PC-9 (cell line): Measurements from ENCODE around the gene HTRA2. TPM values are rescaled to one million over a fixed set of nuclear protein-coding genes. Genes with fewer than 3 reads are reported as not detected.

ENCODE experiments used
- BruUV-seq: library from RNA; stranded (reverse); fragments of 400-500 nt; replicated peaks from 2 replicates; lab custom pipeline; 2021; lab: Mats Ljungman, UMichigan
- CTCF ChIA-PET: fragments of 300-600 bp; sonication (Branson Sonifier 250); formaldehyde crosslinking; loops from one replicate; lab custom pipeline; 2022; ENCODE audit warnings: antibody characterized with exemption; lab: Charles Lee
- POLR2A ChIA-PET: fragments of 300-600 bp; sonication (Branson Sonifier 250); formaldehyde crosslinking; loops from one replicate; lab custom pipeline; 2022; ENCODE audit warnings: antibody characterized with exemption; ENCODE audit not compliant: unreplicated experiment; lab: Charles Lee
- DNase-seq, 2 experiments: peaks; one replicate each; pipeline versions ENCODE4 v3.0.0 to v3.0.0-alpha.2; 2015 to 2022; ENCODE audit warnings: mixed read lengths in 1 of 2
- H2AFZ ChIP-seq: fragments of 200-600 bp; sonication (generic); 2 replicates; pipeline ENCODE4 v1.8.1; 2017; ENCODE audit warnings: antibody characterized with exemption
- H3F3A ChIP-seq: fragments of 200-600 bp; sonication (generic); 2 replicates; pipeline ENCODE4 v1.8.1; 2017; ENCODE audit warnings: antibody characterized with exemption, mild to moderate bottlenecking, low read depth; ENCODE audit not compliant: insufficient read depth
- H3K27ac ChIP-seq: fragments of 200-600 bp; sonication (generic); 2 replicates; pipeline ENCODE4 v1.6.1; 2016; ENCODE audit warnings: mixed run types
- H3K27me3 ChIP-seq: fragments of 200-600 bp; sonication (generic); 2 replicates; pipeline ENCODE4 v1.6.1; 2016; ENCODE audit warnings: low read depth, mixed run types; ENCODE audit not compliant: insufficient read depth
- H3K36me3 ChIP-seq: fragments of 200-600 bp; sonication (generic); 2 replicates; pipeline ENCODE4 v1.6.1; 2016; ENCODE audit warnings: low read depth, mixed run types
- H3K4me1 ChIP-seq: fragments of 200-600 bp; sonication (generic); replicated peaks from 2 replicates; pipeline ENCODE4 v1.6.1; 2016; ENCODE audit warnings: mixed run types; ENCODE audit not compliant: insufficient read depth
- H3K4me2 ChIP-seq: fragments of 200-600 bp; sonication (generic); 2 replicates; pipeline ENCODE4 v1.6.1; 2017; ENCODE audit warnings: mixed run types
- H3K4me3 ChIP-seq: fragments of 200-600 bp; sonication (generic); 2 replicates; pipeline ENCODE4 v1.6.1; 2016; ENCODE audit warnings: mixed run types
- H3K79me2 ChIP-seq: fragments of 200-600 bp; sonication (generic); 2 replicates; pipeline ENCODE4 v1.6.1; 2017; ENCODE audit warnings: low read depth, mixed run types
- H3K9me2 ChIP-seq: fragments of 200-600 bp; sonication (generic); 2 replicates; pipeline ENCODE4 v1.8.1; 2017; ENCODE audit warnings: mild to moderate bottlenecking; ENCODE audit not compliant: insufficient read depth
- H3K9me3 ChIP-seq: fragments of 200-600 bp; sonication (generic); 2 replicates; pipeline ENCODE4 v1.8.1; 2016; ENCODE audit warnings: low read depth; ENCODE audit not compliant: insufficient read depth
- H4K20me1 ChIP-seq: fragments of 200-600 bp; sonication (generic); 2 replicates; pipeline ENCODE4 v1.8.1; 2017; ENCODE audit not compliant: insufficient read depth
- CTCF ChIP-seq: fragments of 200-600 bp; sonication (generic); conservative IDR thresholded peaks from 2 replicates; pipeline ENCODE4 v1.6.1; 2017; ENCODE audit warnings: mixed run types, antibody characterized with exemption, mild to moderate bottlenecking, moderate library complexity
- EZH2 ChIP-seq: fragments of 200-600 bp; sonication (generic); IDR thresholded peaks from 2 replicates; pipeline ENCODE4 v1.8.0; 2017; ENCODE audit warnings: antibody characterized with exemption, low read depth
- intact Hi-C: fragments of 100-400 bp; cut with micrococcal nuclease; formaldehyde crosslinking; loops from one replicate; pipeline ENCODE4 v1.10.0; 2022; ENCODE audit not compliant: unreplicated experiment
- total RNA-seq: library from RNA; stranded (reverse); gene quantifications from 2 replicates; pipeline ENCODE4 v1.2.3, GENCODE V29; 2021

Gene HTRA2
- total RNA-seq, 1 experiment from 2014 or later, result 23.5 TPM

- intact Hi-C loops, result no loop called here
- no peak overlapping the region for H3K27ac ChIP-seq
- no TSS peak for BruUV-seq
- H3K4me1 ChIP-seq, result no peaks in the 10 kb centered on the region
- no peaks in the 10 kb centered on the region for H3K79me2 ChIP-seq
- no peaks in the 10 kb centered on the region for H3K9me3 ChIP-seq
- no peak for TF ChIP-seq EZH2
- no peak for TF ChIP-seq CTCF
- ChIA-PET CTCF (no interaction called here), POLR2A (no interaction called here)
- no peak overlapping the region for H3K4me2 ChIP-seq
- no peak overlapping the region for H3K4me3 ChIP-seq
- no peak overlapping the region for H2AFZ ChIP-seq
- DNase-seq, result no peak
- H4K20me1 ChIP-seq, result no peaks in the 10 kb centered on the region
- no peaks in the 10 kb centered on the region for H3K36me3 ChIP-seq
- no peaks in the 10 kb centered on the region for H3K9me2 ChIP-seq
- no peaks in the 10 kb centered on the region for H3F3A ChIP-seq
- H3K27me3 ChIP-seq, result no peaks in the 10 kb centered on the region
Observed at GRCh38 chr2:74516650-74517049, 13.1 kb upstream of the HTRA2 start.

- no peaks in the 10 kb centered on the region; the same call in 1 of the 2 replicates for H3F3A ChIP-seq
- no peaks in the 10 kb centered on the region for H3K9me3 ChIP-seq
- no TSS peak for BruUV-seq
- no peaks in the 10 kb centered on the region for H3K27me3 ChIP-seq
- H3K4me3 ChIP-seq, result no peak overlapping the region
- peaks cover 14% of the 10 kb centered on the region for H3K36me3 ChIP-seq
- H3K4me2 ChIP-seq, result no peak overlapping the region
- no peaks in the 10 kb centered on the region for H4K20me1 ChIP-seq
- POLR2A ChIA-PET, result interaction anchor here (0.6 kb wide), 1 partner anchor 843 kb away, joined by 7 read pairs; no protein-coding TSS in a partner anchor
- peaks cover 8% of the 10 kb centered on the region for H3K79me2 ChIP-seq
- H3K9me2 ChIP-seq, result no peaks in the 10 kb centered on the region
- no peak for DNase-seq
- intact Hi-C loops, result no loop called here
- H2AFZ ChIP-seq, result no peak overlapping the region
- H3K4me1 ChIP-seq, result no peaks in the 10 kb centered on the region; the same call in 1 of the 2 replicates
- CTCF ChIA-PET, result no interaction called here
- TF ChIP-seq EZH2, result no peak
- no peak for TF ChIP-seq CTCF
- H3K27ac ChIP-seq, result no peak overlapping the region
Observed at GRCh38 chr2:74522516-74522915, 7.2 kb upstream of the HTRA2 start.

GRCh38 chr2:74524005-74524404, 5.7 kb upstream of the HTRA2 start:
- BruUV-seq, result no TSS peak
- H3K4me3 ChIP-seq, result no peak overlapping the region
- peaks cover 10% of the 10 kb centered on the region for H3K4me1 ChIP-seq
- H3F3A ChIP-seq, result peaks cover 6% of the 10 kb centered on the region; the same call in 1 of the 2 replicates
- TF ChIP-seq CTCF (no peak), EZH2 (no peak)
- peaks cover 23% of the 10 kb centered on the region for H3K79me2 ChIP-seq
- intact Hi-C loops, result no loop called here
- H3K9me2 ChIP-seq, result no peaks in the 10 kb centered on the region
- H3K36me3 ChIP-seq, result peaks cover 18% of the 10 kb centered on the region
- H3K27me3 ChIP-seq, result no peaks in the 10 kb centered on the region
- H3K4me2 ChIP-seq, result no peak overlapping the region
- POLR2A ChIA-PET, result no interaction called here
- no peaks in the 10 kb centered on the region for H3K9me3 ChIP-seq
- H4K20me1 ChIP-seq, result peaks cover 9% of the 10 kb centered on the region; the same call in 1 of the 2 replicates
- no peak overlapping the region for H2AFZ ChIP-seq
- no peak overlapping the region for H3K27ac ChIP-seq
- DNase-seq, result no peak
- CTCF ChIA-PET, result no interaction called here
